ENCODE data around the gene MAP2. TPM values are rescaled to one million over a fixed set of nuclear protein-coding genes. Genes with fewer than 3 reads are reported as not detected.
A peak's percentile ranks its signal among the peaks of the same experiment; 100 is the strongest.

MAP2 gene
- total RNA-seq, 1 donor from 2014 or later: 58.1 TPM

GRCh38 chr2:209661286-209661894 is 237.5 kb downstream of the MAP2 start:
- no peak overlapping the region for H3K4me3 ChIP-seq (ENCODE audit: low read depth, low read length)
- no peaks in the 10 kb centered on the region for H3K27me3 ChIP-seq (ENCODE audit: control insufficient read depth, insufficient read depth, low read length)
- H3K36me3 ChIP-seq (ENCODE audit: control insufficient read depth, insufficient read depth, low read length): no peaks in the 10 kb centered on the region
- TF ChIP-seq, protein P1, sequence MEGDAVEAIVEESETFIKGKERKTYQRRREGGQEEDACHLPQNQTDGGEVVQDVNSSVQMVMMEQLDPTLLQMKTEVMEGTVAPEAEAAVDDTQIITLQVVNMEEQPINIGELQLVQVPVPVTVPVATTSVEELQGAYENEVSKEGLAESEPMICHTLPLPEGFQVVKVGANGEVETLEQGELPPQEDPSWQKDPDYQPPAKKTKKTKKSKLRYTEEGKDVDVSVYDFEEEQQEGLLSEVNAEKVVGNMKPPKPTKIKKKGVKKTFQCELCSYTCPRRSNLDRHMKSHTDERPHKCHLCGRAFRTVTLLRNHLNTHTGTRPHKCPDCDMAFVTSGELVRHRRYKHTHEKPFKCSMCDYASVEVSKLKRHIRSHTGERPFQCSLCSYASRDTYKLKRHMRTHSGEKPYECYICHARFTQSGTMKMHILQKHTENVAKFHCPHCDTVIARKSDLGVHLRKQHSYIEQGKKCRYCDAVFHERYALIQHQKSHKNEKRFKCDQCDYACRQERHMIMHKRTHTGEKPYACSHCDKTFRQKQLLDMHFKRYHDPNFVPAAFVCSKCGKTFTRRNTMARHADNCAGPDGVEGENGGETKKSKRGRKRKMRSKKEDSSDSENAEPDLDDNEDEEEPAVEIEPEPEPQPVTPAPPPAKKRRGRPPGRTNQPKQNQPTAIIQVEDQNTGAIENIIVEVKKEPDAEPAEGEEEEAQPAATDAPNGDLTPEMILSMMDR (IDR thresholded peaks at IDR 0.05; ENCODE audit: insufficient read depth, low read length, poor library complexity, severe bottlenecking): no peak
- no peak for DNase-seq (ENCODE audit: low read depth)

DNA sequence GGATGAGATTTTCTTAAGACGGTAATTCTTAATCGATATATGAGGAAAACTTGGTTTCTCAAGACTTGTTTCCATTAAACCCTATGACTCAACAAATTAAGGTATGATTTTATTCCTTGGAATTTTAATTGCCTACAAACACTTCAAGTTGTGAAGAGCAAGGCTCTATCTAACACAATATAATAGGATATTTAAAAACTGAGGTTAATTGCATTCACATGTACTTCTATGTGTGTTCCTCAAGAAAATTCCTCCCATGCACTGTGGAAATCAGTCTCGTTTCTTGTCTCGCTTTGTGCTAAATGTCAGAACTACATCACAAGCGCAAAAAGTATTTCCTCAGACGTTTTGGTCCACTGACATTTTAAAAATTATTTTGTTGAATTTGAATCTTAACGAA is 238.2 kb downstream of the MAP2 start:
- TF ChIP-seq, protein P1 (IDR thresholded peaks at IDR 0.05; ENCODE audit: insufficient read depth, low read length, poor library complexity, severe bottlenecking): no peak
- Histone ChIP-seq H3K36me3 (ENCODE audit: control insufficient read depth, insufficient read depth, low read length) (no peaks in the 10 kb centered on the region), H3K4me3 (ENCODE audit: low read depth, low read length) (no peak overlapping the region), H3K27me3 (ENCODE audit: control insufficient read depth, insufficient read depth, low read length) (no peaks in the 10 kb centered on the region)
- no peak for DNase-seq (ENCODE audit: low read depth)

DNA sequence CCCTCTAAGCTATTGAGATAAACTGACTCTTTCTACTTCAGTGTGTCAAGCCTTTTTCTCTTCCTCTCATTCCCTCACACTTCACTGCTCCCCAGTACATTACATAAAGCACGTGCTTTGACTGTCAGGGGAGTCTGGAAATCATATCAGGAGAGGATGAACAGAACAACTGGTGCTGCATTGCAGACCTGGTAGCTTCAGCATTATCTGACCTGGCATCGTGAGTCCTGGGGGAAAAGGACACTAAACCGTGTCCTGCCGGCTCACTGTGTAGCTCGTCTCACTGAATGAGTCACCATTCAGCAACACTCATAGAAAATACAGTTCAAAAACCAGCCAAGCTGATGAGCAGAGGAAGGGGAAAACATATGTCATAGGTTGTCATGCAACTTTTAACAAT is 239.3 kb downstream of the MAP2 start:
- DNase-seq (ENCODE audit: low read depth): peak; percentile 12
- Histone ChIP-seq H3K4me3 (ENCODE audit: low read depth, low read length) (no peak overlapping the region), H3K27me3 (ENCODE audit: control insufficient read depth, insufficient read depth, low read length) (no peaks in the 10 kb centered on the region), H3K36me3 (ENCODE audit: control insufficient read depth, insufficient read depth, low read length) (no peaks in the 10 kb centered on the region)
- TF ChIP-seq, protein P1 (IDR thresholded peaks at IDR 0.05; ENCODE audit: insufficient read depth, low read length, poor library complexity, severe bottlenecking): no peak

DNA sequence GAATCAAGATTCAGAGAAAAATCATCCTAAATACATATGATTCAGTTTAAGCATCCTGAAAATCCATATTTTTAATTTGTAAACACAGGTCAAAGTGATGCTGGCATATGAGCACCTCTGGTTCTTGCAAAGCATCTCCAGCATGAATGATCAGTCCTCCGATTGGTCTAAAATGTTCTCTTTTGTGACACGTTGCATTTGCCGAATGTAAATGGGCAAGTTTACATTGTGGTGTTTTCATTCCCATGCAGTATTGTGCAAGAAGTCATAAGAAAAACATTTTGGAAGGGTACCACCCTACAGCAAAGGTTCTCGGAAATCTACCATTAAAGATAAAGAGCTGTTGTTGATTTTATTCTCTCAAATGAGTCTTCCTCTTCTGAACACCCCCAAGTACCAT is 239.8 kb downstream of the MAP2 start:
- Histone ChIP-seq H3K36me3 (ENCODE audit: control insufficient read depth, insufficient read depth, low read length) (no peaks in the 10 kb centered on the region), H3K27me3 (ENCODE audit: control insufficient read depth, insufficient read depth, low read length) (no peaks in the 10 kb centered on the region), H3K4me3 (ENCODE audit: low read depth, low read length) (no peak overlapping the region)
- TF ChIP-seq, protein P1 (IDR thresholded peaks at IDR 0.05; ENCODE audit: insufficient read depth, low read length, poor library complexity, severe bottlenecking): no peak
- DNase-seq (ENCODE audit: low read depth): no peak

DNA sequence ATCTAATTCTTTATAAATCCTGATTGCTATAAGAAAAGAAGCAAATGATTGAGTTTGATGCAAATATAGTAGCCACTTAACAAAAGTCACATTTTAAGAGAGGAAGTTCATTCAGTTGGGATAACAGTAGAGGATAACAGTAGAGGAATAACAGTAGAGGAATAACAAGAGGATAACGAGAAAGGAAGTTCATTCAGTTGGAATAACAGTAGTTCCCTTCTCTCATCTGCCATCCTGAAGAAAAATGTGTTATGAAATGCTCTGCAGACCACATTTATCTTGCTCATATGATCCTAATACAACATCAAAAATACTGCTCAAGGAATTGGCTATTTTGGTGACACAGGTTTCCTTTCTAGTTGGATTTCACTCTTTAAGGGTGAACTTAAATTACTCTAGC is 242.4 kb downstream of the MAP2 start:
- TF ChIP-seq, protein P1 (IDR thresholded peaks at IDR 0.05; ENCODE audit: insufficient read depth, low read length, poor library complexity, severe bottlenecking): no peak
- Histone ChIP-seq H3K4me3 (ENCODE audit: low read depth, low read length) (no peak overlapping the region), H3K36me3 (ENCODE audit: control insufficient read depth, insufficient read depth, low read length) (no peaks in the 10 kb centered on the region), H3K27me3 (ENCODE audit: control insufficient read depth, insufficient read depth, low read length) (no peaks in the 10 kb centered on the region)
- DNase-seq (ENCODE audit: low read depth): no peak

GRCh38 chr2:209671020-209671680 is 247.3 kb downstream of the MAP2 start:
- TF ChIP-seq, protein P1 (IDR thresholded peaks at IDR 0.05; ENCODE audit: insufficient read depth, low read length, poor library complexity, severe bottlenecking): no peak
- no peaks in the 10 kb centered on the region for H3K36me3 ChIP-seq (ENCODE audit: control insufficient read depth, insufficient read depth, low read length)
- no peak for DNase-seq (ENCODE audit: low read depth)
- no peaks in the 10 kb centered on the region for H3K27me3 ChIP-seq (ENCODE audit: control insufficient read depth, insufficient read depth, low read length)
- no peak overlapping the region for H3K4me3 ChIP-seq (ENCODE audit: low read depth, low read length)
